ENCODE measurements around the gene HSPA9. TPM values are rescaled to one million over a fixed set of nuclear protein-coding genes. Genes with fewer than 3 reads are reported as not detected.

HSPA9 gene
- total RNA-seq (159 TPM), polyA plus RNA-seq (126 TPM)

DNA sequence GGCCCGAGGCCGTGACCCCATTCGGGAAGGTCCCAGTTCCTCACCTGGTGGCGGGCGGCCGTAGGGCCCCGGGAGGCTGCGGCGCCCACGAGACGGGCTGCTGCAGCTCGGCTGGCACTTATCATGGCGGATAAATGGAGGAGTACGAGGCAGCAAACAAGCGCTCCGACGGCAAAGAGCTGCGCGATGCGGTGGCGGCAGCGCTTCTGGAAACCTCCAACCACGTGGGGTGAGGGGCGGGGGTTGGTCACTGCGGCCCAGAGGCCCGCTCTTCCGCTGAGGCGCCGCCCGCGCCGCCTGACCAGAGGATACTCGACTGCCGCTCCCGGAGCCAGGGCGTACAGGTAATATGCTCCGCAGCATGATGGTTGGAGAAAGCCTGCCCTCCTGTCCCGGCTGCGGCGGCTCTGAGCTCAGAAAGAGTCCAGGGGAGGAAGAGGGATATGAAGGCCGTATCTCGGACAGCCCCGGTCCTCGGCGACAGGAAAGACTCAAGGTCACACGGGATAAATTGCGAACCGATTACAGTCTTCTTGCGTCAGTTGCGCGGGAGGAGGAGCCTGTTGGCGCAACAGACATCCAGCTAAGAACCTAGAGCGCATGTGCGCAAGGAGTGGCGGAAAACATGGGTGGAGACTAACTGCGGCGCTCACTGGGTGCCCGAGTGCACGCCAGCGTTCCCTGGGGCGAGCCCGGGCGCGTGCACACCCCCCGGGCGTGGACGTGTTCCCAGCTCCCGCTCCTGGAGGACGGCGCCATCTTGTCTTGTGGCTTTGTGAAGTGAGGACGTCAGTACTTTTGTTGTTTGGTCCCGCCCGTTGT lies at the start of gene HSPA9:
HSPA9 (minus strand) TSS at position 208 of the 822 bp plus-strand sequence; CDS start at position 125, 83 bp downstream.
- Histone ChIP-seq H3K27ac (ENCODE audit: low read depth) (peak within 1 kb of the TSS; percentile 99), H3K4me1 (ENCODE audit: insufficient read depth) (no peaks in the 10 kb centered on the region), H3K36me3 (ENCODE audit: insufficient read depth) (no peaks in the 10 kb centered on the region), H3K4me3 (ENCODE audit: low read depth, low read length) (peak within 1 kb of the TSS; percentile 79)
- WGBS = under 1% methylated on average over 73 of the region's 73 CpGs
- DNase-seq (ENCODE audit: extremely low spot score) = peak; percentile 99

DNA sequence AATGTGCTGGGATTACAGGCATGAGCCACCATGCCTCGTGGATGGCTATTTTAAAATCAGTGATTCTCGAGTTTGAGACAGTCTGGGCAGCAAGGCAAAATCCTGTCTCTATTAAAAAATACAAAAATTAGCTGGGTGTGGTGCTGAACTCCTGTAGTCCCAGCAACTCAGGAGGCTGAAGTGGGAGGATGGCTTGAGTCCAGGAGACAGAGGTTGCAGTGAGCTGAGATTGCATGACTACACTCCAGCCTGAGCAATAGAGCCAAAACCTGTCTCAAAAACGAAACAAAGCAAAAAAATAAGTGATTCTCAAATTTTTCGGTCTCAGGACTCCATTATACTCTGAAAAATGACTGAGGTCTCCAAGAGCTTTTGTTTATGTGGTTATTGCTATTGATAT lies 47.9 kb upstream of the HSPA9 start:
- no peak overlapping the region for H3K27ac ChIP-seq (ENCODE audit: low read depth)
- 58% methylated on average over 4 of the region's 4 CpGs for WGBS
- DNase-seq (ENCODE audit: extremely low spot score) = no peak
- H3K4me1 ChIP-seq (ENCODE audit: insufficient read depth) = no peaks in the 10 kb centered on the region
- no peak overlapping the region for H3K4me3 ChIP-seq (ENCODE audit: low read depth, low read length)
- no peaks in the 10 kb centered on the region for H3K36me3 ChIP-seq (ENCODE audit: insufficient read depth)

DNA sequence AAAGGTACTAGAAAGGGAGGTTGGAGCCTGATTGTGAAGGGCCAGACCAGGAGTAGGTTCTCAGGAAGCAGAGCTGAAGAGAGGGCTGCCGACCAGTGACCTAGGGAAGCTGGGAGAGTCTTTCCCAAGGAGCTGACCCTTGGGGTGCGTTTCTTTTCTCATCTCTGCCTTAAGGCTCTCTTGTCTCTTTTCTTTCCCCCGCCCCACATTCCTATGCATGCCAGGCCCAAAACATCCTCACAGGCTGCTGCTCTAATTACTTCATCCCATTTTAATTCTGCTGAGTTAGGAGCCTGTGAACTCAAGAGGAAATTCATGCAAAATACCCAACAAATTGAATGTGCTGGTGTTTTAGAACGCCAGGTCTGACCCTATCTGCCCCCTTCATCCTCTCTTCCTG lies 46.9 kb upstream of the HSPA9 start:
- no peak for DNase-seq (ENCODE audit: extremely low spot score)
- WGBS = 86% methylated on average over 4 of the region's 4 CpGs
- H3K27ac ChIP-seq (ENCODE audit: low read depth) = no peak overlapping the region

DNA sequence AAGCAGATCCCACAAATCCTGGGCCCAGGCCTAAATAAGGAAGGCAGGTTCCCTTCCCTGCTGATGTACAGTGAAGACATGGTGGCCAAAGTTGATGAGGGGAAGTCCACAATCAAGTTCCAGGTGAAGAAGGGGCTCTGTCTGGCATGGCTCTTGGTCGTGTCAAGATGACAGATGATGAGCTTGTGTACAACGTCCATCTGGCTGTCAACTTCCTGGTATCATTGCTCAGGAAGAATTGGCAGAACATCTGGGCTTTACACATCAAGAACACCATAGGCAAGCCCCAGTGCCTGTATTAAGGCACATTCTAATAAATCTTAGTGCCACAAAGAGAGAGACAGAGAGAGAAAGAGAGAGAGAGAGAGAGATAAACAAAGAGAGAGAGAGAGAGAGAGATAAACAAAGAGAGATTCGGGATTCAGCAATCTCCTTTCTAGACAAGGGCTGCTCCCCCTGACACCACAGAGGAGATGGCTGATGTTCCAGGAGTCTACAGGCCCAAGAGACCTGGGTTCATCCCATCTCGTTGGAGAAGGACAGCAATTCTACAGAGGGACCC lies 45.5 kb upstream of the HSPA9 start:
- Histone ChIP-seq H3K4me3 (ENCODE audit: low read depth, low read length) (no peak overlapping the region), H3K4me1 (ENCODE audit: insufficient read depth) (peaks cover 2% of the 10 kb centered on the region), H3K36me3 (ENCODE audit: insufficient read depth) (no peaks in the 10 kb centered on the region), H3K27ac (ENCODE audit: low read depth) (no peak overlapping the region)
- WGBS = 71% methylated on average over 4 of the region's 4 CpGs
- DNase-seq (ENCODE audit: extremely low spot score) = no peak

More for the DNA sequence above, 46.9 kb upstream of the HSPA9 start:
- no peak overlapping the region for H3K4me3 ChIP-seq (ENCODE audit: low read depth, low read length)
- H3K4me1 ChIP-seq (ENCODE audit: insufficient read depth) = no peaks in the 10 kb centered on the region
- no peaks in the 10 kb centered on the region for H3K36me3 ChIP-seq (ENCODE audit: insufficient read depth)

DNA sequence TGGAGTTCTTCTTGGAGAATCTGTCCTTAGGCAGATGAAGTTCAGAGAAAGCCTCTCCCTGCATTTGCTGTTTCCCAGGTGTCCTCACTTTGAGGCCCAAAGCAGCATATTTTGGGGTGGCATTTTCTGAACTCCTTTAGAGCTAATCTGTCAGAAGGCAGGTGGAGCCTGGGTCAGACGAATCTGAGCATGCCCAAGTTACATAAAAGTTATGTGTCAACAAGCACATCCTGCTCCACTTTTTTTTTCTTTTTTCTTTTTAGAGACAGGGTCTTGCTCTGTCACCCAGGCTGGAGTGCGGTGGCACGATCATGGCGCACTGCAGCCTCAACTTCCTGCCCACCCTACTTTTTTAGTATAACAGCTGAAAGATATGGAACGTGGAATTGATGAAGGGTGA lies 41.3 kb upstream of the HSPA9 start:
- Histone ChIP-seq H3K27ac (ENCODE audit: low read depth) (no peak overlapping the region), H3K36me3 (ENCODE audit: insufficient read depth) (no peaks in the 10 kb centered on the region), H3K4me3 (ENCODE audit: low read depth, low read length) (no peak overlapping the region), H3K4me1 (ENCODE audit: insufficient read depth) (peaks cover 2% of the 10 kb centered on the region)
- no peak for DNase-seq (ENCODE audit: extremely low spot score)
- whole genome bisulfite sequencing = 84% methylated on average over 5 of the region's 5 CpGs

DNA sequence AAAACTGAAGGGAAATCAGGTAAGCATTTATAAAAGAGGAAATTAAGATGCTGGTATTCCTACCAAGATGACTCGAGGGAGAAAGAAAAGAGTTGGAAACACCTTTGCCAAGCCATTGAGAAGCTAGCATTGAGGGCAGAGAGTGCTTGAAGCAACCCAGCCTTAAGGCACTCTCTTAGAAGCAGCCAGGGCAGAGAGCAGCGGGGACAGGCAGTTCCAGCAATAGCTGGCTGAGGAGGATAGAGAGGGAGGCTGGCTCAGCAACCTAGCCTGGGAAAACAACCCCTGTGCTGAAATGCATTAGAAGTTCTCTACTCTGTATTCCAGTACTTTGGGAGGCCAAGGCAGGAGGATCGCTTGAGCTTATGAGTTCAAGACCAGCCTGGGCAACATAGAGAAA lies 40.3 kb upstream of the HSPA9 start:
- H3K4me1 ChIP-seq (ENCODE audit: insufficient read depth) = peaks cover 2% of the 10 kb centered on the region
- no peaks in the 10 kb centered on the region for H3K36me3 ChIP-seq (ENCODE audit: insufficient read depth)
- DNase-seq (ENCODE audit: extremely low spot score) = no peak
- H3K4me3 ChIP-seq (ENCODE audit: low read depth, low read length) = no peak overlapping the region
- H3K27ac ChIP-seq (ENCODE audit: low read depth) = no peak overlapping the region
- WGBS = 93% methylated on average over 3 of the region's 3 CpGs

DNA sequence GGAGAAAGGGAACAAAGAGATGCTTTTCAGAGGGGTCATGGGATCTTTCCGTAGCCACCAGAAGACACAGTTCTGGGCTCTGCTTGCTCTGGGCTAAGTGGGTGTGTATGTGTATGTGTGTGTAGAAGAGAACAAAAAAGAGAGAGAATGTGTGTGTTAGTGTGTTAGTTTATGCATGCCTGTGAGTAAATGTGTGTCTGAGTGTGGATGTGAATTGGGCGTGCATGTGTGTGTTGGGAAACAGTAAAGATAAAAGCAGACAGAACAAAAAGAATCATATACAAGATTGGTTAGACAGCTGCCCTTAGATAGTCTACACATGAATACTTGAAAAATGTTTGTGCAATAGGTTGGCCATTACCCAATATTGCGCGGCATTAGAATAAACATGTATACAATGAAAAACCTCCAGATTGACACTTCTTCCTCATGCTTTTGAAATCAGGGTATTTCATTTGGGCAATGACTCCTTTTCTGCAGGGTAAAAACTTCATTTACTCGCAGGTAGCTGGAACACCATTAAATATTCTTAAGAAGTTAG lies 36.5 kb upstream of the HSPA9 start:
- H3K4me1 ChIP-seq (ENCODE audit: insufficient read depth) = peaks cover under 1% of the 10 kb centered on the region
- H3K4me3 ChIP-seq (ENCODE audit: low read depth, low read length) = peak overlapping the region; percentile 32
- DNase-seq (ENCODE audit: extremely low spot score) = no peak
- no peak overlapping the region for H3K27ac ChIP-seq (ENCODE audit: low read depth)
- no peaks in the 10 kb centered on the region for H3K36me3 ChIP-seq (ENCODE audit: insufficient read depth)
- WGBS = 34% methylated on average over 5 of the region's 5 CpGs

DNA sequence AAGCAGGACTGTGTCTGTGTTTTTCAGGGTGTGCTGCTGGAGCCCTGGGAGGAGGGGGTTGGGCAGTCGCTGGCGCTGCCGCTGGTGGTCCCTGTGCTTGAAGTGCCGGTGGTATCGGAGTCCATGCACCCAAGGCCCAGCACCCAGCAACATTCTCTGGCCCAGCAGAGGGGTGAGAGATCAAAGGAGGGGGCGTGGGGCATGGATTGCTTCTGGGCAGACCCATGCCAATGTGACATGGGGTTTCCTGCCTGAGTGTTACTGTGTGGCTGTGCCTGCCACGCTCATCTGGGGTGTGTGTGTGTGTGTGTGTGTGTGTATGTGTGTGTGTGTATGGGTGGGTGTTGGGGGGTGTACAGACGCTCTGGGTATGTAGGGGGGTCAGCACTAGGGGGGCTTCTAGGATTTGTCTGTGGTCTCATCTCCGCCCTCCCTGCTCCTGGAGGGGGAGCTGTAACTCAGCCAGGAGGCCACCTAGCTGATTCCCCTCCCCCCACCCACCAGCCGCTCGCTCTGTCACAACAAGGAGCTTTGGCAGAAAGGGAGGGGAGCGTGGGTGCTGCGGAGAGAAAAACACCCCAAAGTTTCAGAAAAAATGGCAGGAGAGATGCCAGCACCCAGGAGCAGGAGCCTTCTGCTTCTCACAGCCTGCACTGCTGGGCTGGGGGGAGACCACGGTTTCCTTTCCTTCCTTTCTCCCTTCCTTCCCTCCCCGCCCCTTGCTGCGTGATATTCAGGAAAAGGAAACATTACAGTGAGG lies 35.9 kb upstream of the HSPA9 start:
- H3K27ac ChIP-seq (ENCODE audit: low read depth) = no peak overlapping the region
- no peak for DNase-seq (ENCODE audit: extremely low spot score)
- H3K4me3 ChIP-seq (ENCODE audit: low read depth, low read length) = peak overlapping the region; percentile 32

DNA sequence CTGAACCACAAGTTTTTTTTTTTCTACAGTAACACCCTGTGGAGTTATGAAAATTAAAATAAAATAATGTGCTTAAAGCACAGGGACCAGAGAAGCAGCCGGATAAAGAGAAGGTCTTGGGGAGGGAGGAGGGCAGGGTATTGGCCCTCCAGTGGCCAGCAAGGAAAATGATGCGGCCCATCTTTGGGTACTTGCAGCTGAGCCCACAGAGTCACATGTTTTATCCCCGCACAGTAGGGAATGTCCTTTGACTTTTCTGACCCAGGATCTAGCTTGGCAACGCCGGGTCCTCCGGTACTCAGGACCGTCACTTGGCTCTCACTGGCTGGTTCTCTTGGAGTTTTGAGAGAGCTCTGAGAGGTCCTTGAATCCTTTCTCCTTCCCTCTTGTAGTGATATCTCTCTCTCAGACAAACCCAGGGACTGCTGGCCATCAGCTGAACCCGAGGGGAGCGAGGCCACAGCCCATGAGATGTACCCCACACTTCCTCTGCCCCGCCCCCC lies 35.3 kb upstream of the HSPA9 start:
- Histone ChIP-seq H3K4me3 (ENCODE audit: low read depth, low read length) (no peak overlapping the region), H3K36me3 (ENCODE audit: insufficient read depth) (no peaks in the 10 kb centered on the region), H3K27ac (ENCODE audit: low read depth) (no peak overlapping the region), H3K4me1 (ENCODE audit: insufficient read depth) (no peaks in the 10 kb centered on the region)
- no peak for DNase-seq (ENCODE audit: extremely low spot score)
- 25% methylated on average over 10 of the region's 10 CpGs for WGBS

More for the DNA sequence above, 35.9 kb upstream of the HSPA9 start:
- Histone ChIP-seq H3K36me3 (ENCODE audit: insufficient read depth) (no peaks in the 10 kb centered on the region), H3K4me1 (ENCODE audit: insufficient read depth) (no peaks in the 10 kb centered on the region)
- WGBS = 10% methylated on average over 16 of the region's 16 CpGs

DNA sequence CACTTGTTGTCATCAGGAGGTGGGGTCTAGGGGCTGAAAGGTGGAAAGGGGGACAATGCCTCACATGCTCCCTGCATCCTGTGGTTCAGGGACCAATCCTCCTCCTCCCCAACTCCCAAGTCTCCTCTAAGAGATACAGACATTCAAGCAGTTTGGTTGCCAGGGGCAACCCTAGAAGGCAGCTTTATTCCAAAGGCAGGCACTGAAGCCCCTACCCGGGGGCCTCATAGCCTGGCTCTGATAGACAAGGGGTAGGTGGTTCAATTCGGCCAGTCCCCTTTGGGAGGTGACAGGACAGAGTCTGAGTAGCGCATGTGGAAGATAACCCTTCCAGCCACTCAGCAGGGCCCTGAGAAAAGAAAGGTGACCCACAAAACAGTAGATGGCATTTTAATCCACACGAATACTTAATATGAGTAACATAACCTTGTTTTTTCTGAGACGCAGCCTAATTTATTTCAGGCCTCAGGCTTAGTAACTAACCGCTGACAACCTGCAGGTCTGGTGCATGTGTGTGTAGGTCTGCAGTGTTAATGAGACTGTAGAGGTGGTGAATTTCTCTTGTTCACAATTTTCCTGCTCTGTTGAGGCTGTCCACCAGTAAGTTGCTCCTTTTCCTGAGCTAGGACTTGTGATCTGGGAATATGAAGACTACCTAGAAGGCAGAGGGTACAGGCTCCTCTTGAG lies 31.3 kb upstream of the HSPA9 start:
- Histone ChIP-seq H3K36me3 (ENCODE audit: insufficient read depth) (no peaks in the 10 kb centered on the region), H3K4me3 (ENCODE audit: low read depth, low read length) (no peak overlapping the region), H3K4me1 (ENCODE audit: insufficient read depth) (no peaks in the 10 kb centered on the region), H3K27ac (ENCODE audit: low read depth) (no peak overlapping the region)
- DNase-seq (ENCODE audit: extremely low spot score) = no peak
- WGBS = 86% methylated on average over 6 of the region's 6 CpGs

DNA sequence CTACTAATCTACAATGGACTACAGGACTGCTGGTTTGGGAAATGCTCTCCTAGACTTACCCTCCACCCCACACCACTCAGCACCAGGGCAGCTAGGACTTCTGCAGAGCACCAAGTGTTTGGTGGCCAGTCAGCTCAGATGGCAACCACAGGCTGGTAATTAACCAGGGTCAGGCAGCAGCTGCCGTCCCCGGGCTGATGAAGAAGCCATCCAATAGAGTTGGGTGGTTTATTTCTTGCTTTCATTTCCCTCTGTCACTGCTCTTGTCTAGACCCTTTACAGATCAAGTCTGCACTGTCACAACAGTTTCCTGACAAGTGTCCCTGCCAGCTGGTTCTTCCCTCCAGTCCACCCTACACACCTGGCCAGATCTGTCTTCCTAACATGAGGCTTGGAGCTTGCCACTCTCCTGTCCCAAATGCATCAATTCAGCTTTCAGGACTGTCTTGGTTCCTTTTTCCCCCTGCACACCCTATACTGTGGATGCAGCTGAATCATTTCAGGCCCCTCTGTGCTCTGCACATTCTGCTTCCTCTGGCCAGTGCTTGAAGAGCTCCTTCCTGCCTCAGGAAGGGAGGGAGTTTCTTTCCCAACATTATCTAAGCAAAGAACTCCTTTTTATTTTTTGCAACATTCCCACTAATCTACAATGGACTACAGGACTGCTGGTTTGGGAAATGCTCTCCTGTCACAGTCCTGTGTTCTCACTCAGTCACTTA lies 30.2 kb upstream of the HSPA9 start:
- Histone ChIP-seq H3K4me1 (ENCODE audit: insufficient read depth) (no peaks in the 10 kb centered on the region), H3K36me3 (ENCODE audit: insufficient read depth) (no peaks in the 10 kb centered on the region), H3K27ac (ENCODE audit: low read depth) (no peak overlapping the region), H3K4me3 (ENCODE audit: low read depth, low read length) (no peak overlapping the region)
- 75% methylated on average over 2 of the region's 2 CpGs for WGBS
- no peak for DNase-seq (ENCODE audit: extremely low spot score)

DNA sequence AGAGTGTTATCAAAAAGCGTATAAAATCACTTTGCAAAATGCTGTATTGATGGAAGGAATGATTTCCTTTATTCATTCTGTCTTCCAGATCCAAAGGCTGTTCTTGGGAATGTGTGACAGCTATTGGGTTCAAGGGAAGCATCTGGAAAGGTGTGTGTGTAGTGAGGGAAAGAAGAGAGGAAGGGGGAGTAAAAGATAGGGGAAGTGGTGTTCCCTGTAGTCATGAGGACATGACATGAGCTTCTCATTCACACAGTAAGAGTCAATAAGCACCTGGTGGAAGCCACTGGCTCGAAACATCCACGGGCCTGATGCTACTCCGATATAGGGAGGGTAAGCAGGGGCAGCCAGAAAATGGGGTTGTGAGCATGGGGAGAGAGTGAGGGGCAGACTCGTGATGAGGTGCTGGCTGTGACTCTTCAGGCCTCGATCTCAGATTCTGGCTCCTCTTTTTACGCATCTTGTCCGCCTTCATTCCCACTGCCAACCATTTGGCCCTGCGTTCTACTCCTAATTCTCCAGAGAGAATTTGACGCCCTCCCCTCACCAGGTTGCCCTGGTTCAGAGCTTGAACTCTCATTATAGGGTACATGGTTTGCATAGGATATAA lies 29.1 kb upstream of the HSPA9 start:
- H3K27ac ChIP-seq (ENCODE audit: low read depth) = no peak overlapping the region
- 96% methylated on average over 10 of the region's 10 CpGs for WGBS

More for the DNA sequence above, 29.1 kb upstream of the HSPA9 start:
- no peaks in the 10 kb centered on the region for H3K36me3 ChIP-seq (ENCODE audit: insufficient read depth)
- H3K4me3 ChIP-seq (ENCODE audit: low read depth, low read length) = no peak overlapping the region
- DNase-seq (ENCODE audit: extremely low spot score) = no peak
- no peaks in the 10 kb centered on the region for H3K4me1 ChIP-seq (ENCODE audit: insufficient read depth)

Measured in urinary bladder (tissue), 4 donors.